PFSK-1 (cell line): Measurements from ENCODE around the gene ERI2.

Experiments
- FOXP2 ChIP-seq: optimal IDR thresholded peaks from 2 replicates; pipeline ENCODE3; 2011; ENCODE audit warnings: borderline replicate concordance, control low read depth, inconsistent platforms; ENCODE audit not compliant: insufficient read depth; ENCODE audit errors: extremely low read length, extremely low read depth
- POLR2AphosphoS5 ChIP-seq: IDR thresholded peaks from 2 replicates; pipeline ENCODE4 v1.6.1; 2012; ENCODE audit warnings: low read depth, mild to moderate bottlenecking, control low read depth, low read length, moderate library complexity
- REST ChIP-seq, 2 experiments: IDR thresholded peaks; 2 replicates each; pipeline versions ENCODE4 v1.6.1 to v1.8.0; 2011 to 2012; ENCODE audit warnings: low read depth in 2 of 2, low read length in 2 of 2, control low read depth in 1 of 2, inconsistent platforms in 1 of 2, mild to moderate bottlenecking in 1 of 2, moderate library complexity in 1 of 2; ENCODE audit not compliant: insufficient read depth in 1 of 2
- SIN3A ChIP-seq: IDR thresholded peaks from 2 replicates; pipeline ENCODE4 v1.6.1; 2012; ENCODE audit warnings: mild to moderate bottlenecking, low read length, moderate library complexity, borderline replicate concordance; ENCODE audit not compliant: insufficient read depth
- TAF1 ChIP-seq: IDR thresholded peaks from 2 replicates; pipeline ENCODE4 v1.6.1; 2012; ENCODE audit warnings: low read length, control low read depth, borderline replicate concordance; ENCODE audit not compliant: insufficient read depth

Gene ERI2

GRCh38 chr16:20750558-20750957 is 55.7 kb downstream of the ERI2 start:
- TF ChIP-seq FOXP2 (no peak), POLR2AphosphoS5 (no peak)

GRCh38 chr16:20749474-20749873 is 56.8 kb downstream of the ERI2 start:
- TF ChIP-seq TAF1 (no peak), FOXP2 (no peak), POLR2AphosphoS5 (no peak), SIN3A (no peak), REST (IDR thresholded peaks at IDR 0.05; ENCODE audit: insufficient read depth in 1 of 2, low read depth in 2 of 2, low read length in 2 of 2) (no peak)

DNA sequence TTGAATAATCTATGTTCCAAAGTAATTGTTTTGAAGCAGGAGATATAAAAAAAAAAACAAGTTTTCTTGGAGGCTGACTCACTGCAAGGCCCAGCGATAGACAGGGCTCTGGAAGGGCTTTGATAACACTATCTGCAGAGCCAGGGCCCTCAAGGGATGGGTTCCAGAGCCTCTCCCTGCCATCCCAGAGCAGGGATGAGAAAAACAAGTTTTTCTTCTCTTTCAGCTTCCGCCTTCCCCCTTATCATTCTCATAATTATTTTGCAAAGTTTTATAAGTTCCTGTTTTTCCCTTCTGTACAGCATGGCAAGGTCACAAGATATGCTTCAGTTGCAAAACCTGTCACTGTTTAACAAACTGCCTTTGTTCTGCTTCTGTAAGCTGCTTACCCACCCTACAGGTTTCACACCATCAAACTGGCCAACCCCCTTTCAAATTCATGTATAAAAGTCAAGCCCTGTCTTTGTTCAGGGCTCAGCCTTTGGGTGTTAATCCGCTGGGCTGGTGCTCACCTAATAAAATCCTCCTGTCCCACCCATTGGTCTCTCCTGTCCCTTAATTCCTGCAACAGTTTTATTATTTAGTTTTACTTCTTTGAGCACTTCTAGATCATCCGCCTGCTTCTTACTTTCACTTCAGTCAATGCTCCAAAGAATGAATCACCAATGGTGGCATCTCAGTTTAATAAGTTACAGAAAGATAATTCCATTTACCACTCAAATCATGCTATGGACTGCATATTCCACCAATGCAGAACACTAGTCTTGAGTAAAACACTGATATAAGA is 59.0 kb downstream of the ERI2 start:
- TF ChIP-seq SIN3A (no peak), POLR2AphosphoS5 (no peak), REST (IDR thresholded peaks at IDR 0.05; ENCODE audit: insufficient read depth in 1 of 2, low read depth in 2 of 2, low read length in 2 of 2) (no peak), TAF1 (no peak), FOXP2 (no peak)

DNA sequence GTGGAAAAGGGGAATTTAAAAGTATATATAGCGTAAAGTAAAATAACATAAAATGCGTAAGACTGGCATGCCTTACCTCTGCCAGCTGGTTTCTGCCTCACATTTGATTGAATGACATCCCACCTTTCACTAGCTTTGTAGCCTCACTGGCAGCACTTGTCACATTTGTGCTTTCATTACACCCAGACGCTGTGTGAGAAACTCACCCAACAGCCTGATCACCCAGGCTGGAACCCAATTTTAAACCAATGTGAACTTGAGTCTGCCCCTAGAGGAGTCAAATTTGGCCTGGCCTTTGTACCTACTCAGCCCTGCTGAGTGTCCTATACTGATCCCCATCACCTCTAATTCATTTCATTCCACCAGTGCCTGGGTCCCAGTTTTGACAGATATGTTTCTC is 59.8 kb downstream of the ERI2 start:
- TF ChIP-seq TAF1 (no peak), SIN3A (no peak), FOXP2 (no peak), REST (IDR thresholded peaks at IDR 0.05; ENCODE audit: insufficient read depth in 1 of 2, low read depth in 2 of 2, low read length in 2 of 2) (no peak), POLR2AphosphoS5 (no peak)
